Measurements from ENCODE around the gene SGTA.

- TF ChIP-seq TAF1 (IDR thresholded peaks at IDR 0.05; ENCODE audit: borderline replicate concordance, insufficient read depth, low read length) = no peak
- no peak for TF ChIP-seq POLR2AphosphoS5 (IDR thresholded peaks at IDR 0.05; ENCODE audit: low read depth, low read length)
- no peak for TF ChIP-seq FOXP2 (optimal IDR thresholded peaks at IDR 0.05; ENCODE audit: borderline replicate concordance, extremely low read depth, extremely low read length, insufficient read depth)
Measured at GRCh38 chr19:2743099-2743498, 40.0 kb downstream of the SGTA start.

All from PFSK-1 (cell line).